Amniotic epithelial cell (primary cell): ENCODE measurements around the gene ARHGEF10L.

Experiments
- DNase-seq: peaks from one replicate; pipeline ENCODE4 v3.0.0-alpha.2; 2010; ENCODE audit warnings: low read depth

Gene ARHGEF10L

GRCh38 chr1:17523321-17524041 lies 16.0 kb upstream of the ARHGEF10L start:
- no peak for DNase-seq

DNA sequence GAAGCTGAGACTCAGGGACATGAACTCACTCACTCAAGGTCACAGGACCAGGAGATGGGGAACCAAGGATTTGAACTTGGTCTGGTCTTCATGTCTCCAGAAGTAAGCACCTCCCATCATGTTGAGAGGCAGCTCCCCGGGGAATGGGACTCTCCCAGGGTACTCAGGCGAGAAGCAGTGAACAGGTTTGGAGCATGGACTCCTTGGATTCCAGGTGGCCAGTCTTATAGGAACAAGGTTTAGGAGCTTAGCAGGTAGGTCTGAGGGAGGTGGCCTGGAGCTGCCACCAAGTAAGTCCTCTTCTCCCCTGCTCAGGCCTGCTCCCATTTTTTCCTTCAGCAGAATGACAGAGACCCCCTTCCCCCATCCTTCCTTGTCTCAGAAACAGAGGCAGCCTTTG lies 14.9 kb upstream of the ARHGEF10L start:
- no peak for DNase-seq

GRCh38 chr1:17525996-17526686 lies 13.4 kb upstream of the ARHGEF10L start:
- no peak for DNase-seq

DNA sequence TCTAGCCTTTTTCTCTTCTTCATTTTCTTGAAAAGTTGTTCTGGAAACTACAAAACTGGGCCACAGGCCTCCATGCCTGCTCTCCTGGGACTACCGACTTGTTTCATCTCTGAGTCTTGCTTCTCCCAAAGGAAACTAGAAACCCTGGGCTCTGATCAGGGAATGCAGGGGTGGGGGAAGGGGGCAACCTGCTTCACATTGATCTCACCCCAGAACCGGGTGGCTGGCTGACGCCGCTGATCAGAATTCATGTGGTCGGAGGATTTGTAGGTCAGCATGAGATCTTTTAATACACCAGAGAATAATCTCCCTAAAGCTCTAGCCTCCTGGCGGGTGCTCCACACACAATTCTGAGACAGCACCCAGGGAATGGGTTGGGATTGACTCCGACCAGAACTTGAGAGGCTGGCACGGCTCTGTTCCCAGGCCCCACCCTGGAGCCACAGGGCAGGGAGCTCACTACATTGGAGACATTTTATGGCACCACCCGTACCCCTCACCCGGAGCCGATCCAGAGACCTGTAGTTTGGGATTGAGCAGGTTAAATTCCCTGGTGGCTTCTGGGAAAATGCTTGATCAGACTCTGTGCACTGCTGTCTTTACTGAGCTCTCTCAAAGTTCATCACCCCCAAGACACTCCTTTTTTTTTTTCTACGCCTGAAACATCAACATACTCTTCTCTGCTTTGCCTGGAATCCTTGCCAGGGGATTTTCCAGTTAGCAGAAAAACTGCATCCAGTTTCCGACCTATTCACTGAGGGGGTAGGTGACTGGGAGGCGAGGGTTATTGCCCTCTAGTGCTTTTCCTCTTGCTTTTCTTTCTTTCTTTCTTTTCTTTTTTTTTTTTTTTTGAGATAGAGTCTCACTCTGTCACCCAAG lies 12.2 kb upstream of the ARHGEF10L start:
- DNase-seq = no peak

- no peak for DNase-seq
These were observed 10.1 kb upstream of the ARHGEF10L start for GRCh38 chr1:17529381-17529780.

GRCh38 chr1:17531343-17531681 lies 8.2 kb upstream of the ARHGEF10L start:
- no peak for DNase-seq

- DNase-seq = no peak
These were observed 7.6 kb upstream of the ARHGEF10L start for GRCh38 chr1:17531682-17532487.

- DNase-seq = no peak
These were observed 6.3 kb upstream of the ARHGEF10L start for GRCh38 chr1:17533201-17533600.

DNA sequence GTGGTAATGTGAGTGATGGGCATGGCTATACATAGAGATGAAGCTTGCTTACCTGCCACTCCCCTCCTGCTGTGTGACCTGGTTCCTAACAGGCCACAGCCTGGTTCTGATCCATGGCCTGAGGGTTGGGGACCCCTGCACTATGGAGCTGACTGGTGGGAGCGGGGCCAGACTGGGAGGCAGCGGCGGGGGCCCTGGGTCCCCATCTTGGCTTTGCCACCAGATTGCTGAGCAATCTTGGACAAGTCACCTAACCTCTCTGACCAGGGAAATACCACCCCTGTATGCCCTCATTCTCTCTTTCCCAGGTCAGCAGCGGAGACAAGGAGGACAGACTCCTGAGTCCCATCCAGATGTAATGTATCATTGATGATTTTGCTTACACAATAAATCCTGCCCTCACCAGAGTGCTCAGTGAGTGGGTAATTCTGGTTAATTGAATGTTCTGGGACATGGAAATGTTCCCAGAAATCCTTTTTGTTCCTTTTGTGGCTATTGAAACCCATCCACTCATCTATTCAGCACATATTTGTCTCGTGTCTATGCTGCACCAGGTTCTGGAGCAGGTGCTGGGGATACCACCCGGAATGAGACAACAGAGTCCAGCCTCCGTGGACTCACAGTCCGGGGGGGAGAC lies 4.1 kb upstream of the ARHGEF10L start:
- DNase-seq = no peak

- DNase-seq = no peak
These were observed 1.5 kb upstream of the ARHGEF10L start for GRCh38 chr1:17538010-17538409.

DNA sequence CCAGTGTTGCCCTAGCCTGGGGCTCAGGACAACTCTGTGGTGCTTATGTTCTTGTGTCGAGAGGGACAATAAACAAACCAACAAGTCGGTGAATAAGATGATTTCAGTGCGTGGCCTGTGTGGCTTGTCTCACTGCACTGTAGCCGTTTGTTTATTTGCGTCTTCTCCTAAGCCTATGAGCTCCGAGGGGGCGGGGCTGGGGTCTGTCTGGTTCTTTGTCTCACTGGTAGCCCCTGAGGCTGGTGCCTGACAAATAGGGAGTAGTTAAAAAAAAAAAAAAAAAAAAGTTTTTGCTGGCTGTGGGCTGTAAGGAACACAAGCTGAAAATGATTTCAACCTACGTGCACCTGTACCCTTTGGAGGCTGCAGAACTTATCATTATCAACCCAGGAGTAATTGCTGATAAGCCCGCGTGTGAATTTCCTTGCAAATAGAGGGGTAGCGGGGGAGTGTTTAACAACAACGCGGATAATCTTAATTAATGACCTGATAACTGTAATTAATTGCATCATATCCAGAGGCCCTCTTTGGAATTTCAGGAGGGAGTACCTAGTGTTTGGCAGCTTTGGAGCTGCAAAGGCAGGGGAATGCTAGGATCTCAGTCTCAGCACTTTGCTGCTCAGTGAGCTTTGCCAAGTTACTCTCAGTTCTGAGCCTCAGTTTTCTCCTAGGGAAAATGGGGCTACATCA lies 925 bp upstream of the ARHGEF10L start:
- DNase-seq = peak; percentile 56

- no peak for DNase-seq
These were observed 401 bp upstream of the ARHGEF10L start for GRCh38 chr1:17539118-17539476.

DNA sequence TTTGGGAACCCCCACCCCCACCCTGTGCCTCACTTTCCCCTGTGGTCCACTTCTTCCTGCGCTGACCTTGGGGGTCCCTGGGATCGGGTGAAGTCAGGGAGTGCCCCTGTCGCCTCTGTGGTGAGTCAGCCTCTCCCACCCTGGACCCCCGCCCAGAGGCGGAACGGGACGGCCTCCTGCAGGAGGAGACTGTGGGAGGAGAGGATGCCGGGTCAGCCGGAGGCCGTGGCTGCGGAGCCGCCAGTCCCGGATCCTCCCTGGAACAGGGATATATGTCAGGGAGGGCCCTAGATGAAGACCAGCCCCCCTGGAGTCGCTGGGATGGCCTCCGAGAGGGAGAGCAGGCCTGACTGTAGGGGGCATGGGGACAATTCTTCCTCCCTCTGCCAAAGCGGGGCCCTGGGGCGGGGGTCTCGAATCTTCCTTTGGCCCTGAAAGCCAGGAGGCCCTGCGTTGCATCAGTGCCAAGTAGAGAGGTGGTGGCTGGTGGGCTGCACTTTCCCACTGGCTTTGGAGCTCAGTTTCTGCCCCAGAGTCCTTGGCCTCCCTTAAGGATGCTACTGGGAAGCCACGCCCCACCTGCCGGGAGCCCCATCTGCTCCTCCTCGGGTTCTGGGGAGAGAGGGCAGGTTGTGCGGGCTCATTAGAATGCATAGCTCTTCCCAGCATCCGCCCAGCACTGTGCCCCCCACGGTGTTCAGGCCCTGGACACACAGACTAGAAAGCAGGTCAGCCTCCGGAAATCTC lies 930 bp downstream of the ARHGEF10L start:
- peak; percentile 43 for DNase-seq

DNA sequence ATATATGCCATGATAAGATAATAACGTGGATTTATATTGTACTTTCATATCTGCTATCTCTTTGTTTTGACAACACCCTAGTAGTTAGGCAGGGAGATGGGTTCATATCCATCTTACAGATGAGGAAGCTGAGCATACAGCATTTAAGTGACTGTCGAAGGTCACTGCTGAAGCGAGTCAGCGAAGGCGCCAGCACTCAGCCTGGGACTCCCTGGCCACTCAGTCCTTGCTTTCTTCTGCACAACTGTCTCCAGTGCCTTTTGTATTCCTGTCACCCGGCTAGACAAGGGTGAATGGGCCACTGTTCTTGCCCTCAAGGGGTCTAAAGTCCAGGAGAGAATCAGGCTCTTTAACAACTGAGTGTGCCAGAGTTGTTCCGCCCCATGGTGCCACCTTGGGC lies 3.1 kb downstream of the ARHGEF10L start:
- peak; percentile 60 for DNase-seq

GRCh38 chr1:17544776-17545350 lies 5.4 kb downstream of the ARHGEF10L start:
- DNase-seq = no peak

DNA sequence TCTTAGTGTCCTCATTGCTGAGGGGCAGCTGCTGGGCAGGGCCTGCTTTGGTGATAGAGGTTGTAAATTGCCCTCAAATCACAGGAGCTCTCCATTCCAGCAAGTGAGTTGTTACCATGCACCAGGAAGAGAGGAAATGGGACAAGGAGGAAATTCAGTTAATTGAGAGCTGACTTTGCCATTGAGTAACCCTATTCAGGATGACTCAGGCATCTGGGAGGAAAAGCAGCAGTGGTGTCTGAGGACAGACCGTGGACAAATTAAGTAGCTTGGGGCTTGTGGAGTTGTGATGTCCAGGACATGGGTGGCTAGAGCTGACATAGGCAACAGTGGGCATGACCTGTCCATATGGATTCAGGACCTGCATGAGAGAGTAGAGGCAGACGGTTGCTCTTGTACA lies 5.9 kb downstream of the ARHGEF10L start:
- DNase-seq = peak; percentile 61

GRCh38 chr1:17546946-17547670 lies 7.6 kb downstream of the ARHGEF10L start:
- DNase-seq = no peak

GRCh38 chr1:17549384-17549783 lies 9.9 kb downstream of the ARHGEF10L start:
- no peak for DNase-seq
